Adrenal gland (tissue), 12 donors: ENCODE data around the gene CYB561. TPM values are rescaled to one million over a fixed set of nuclear protein-coding genes. Genes with fewer than 3 reads are reported as not detected.

Source experiments
- DNase-seq, 7 donors: peaks; one replicate each; pipeline ENCODE4 v3.0.0-alpha.2; 2019 to 2020
- H3K27ac ChIP-seq, 5 donors: fragments of 200-600 bp; sonication (generic) in 4 of 5; 1 replicate in 3 of 5; 2 replicates in 2 of 5; pipeline versions ENCODE4 v1.5.1 to v1.8.0; 2016 to 2020; ENCODE audit warnings: mild to moderate bottlenecking in 1 of 5
- H3K27me3 ChIP-seq: fragments of 200-600 bp; 2 replicates; pipeline ENCODE4 v1.8.0; 2021
- H3K36me3 ChIP-seq, 2 donors: fragments of 200-600 bp; replicated peaks in 1 of 2; 1 replicate in 1 of 2; 2 replicates in 1 of 2; pipeline versions ENCODE4 v1.5.1 to v1.8.0; 2018 to 2022
- H3K4me1 ChIP-seq, 2 donors: fragments of 200-600 bp; replicated peaks in 1 of 2; 1 replicate in 1 of 2; 2 replicates in 1 of 2; pipeline versions ENCODE4 v1.5.1 to v1.8.0; 2018 to 2021
- H3K4me3 ChIP-seq, 4 donors: fragments of 200-600 bp; sonication (generic) in 3 of 4; one replicate each; pipeline ENCODE4 v1.5.1; 2016 to 2018
- H3K9me3 ChIP-seq, 3 donors: fragments of 200-600 bp; sonication (generic) in 1 of 3; replicated peaks in 1 of 3; 1 replicate in 2 of 3; 2 replicates in 1 of 3; pipeline versions ENCODE4 v1.5.1 to v1.8.0; 2016 to 2021
- POLR2A ChIP-seq, 2 donors: fragments of 450-650 bp; IDR thresholded peaks; one replicate each; pipeline ENCODE4 v1.6.1; 2017; ENCODE audit warnings: antibody characterized with exemption in 2 of 2, mild to moderate bottlenecking in 2 of 2, moderate library complexity in 1 of 2
- WGBS, 4 donors: extraction: QIAGEN DNeasy Blood & Tissue Kit in 2 of 4; methylation state at CpG; one replicate each; pipeline versions ENCODE4 v1.1.5 to v1.1.7; 2013 to 2017; 5-methylcytosine and 5-hydroxymethylcytosine counted together
- intact Hi-C, 2 donors: fragments of 100-400 bp; cut with DNase I; formaldehyde crosslinking; loops; one replicate each; pipeline versions ENCODE4 v1.14.1 to v1.15.0; 2022 to 2023
- polyA plus RNA-seq, 3 donors: library from polyadenylated mRNA; stranded (reverse); fragments of 200-250 nt in 2 of 3; fragments of 350-450 nt in 1 of 3; fragmentation: Illumina TruSeq in 1 of 3; extraction: RNeasy Lipid Tissue Mini Kit (QIAGEN cat#74804) in 1 of 3; gene quantifications; one replicate each; pipeline ENCODE4 v1.2.3, GENCODE V29; 2013 to 2014
- total RNA-seq, 9 donors: library from RNA; depleted of rRNA in 4 of 9; stranded (reverse); fragments of >200 nt in 4 of 9; fragments of 120-200 nt in 1 of 9; fragmentation: NEBNext Ultra II Directional in 1 of 9; extraction: Animal tissue kit (Norgen Biotek cat#: 25700) in 1 of 9; gene quantifications; one replicate each; pipeline versions ENCODE4 v1.1.0 to v1.2.4, GENCODE V29; 2013 to 2023
- TF ChIP-seq, protein P1 (sequence below), 6 experiments: fragments of 450-650 bp in 4 of 6; fragments of 200-600 bp in 2 of 6; sonication (generic) in 1 of 6; IDR thresholded peaks; 1 replicate in 5 of 6; 2 replicates in 1 of 6; pipeline versions ENCODE4 v1.5.1 to v1.8.0; 2016 to 2021; ENCODE audit warnings: antibody characterized with exemption in 6 of 6, mild to moderate bottlenecking in 2 of 6, moderate library complexity in 1 of 6
- donor health status: healthy with polysubstance abuse.
- donor health status: Bipolar disorder and iron deficiency.
- donor health status: DM: yes; HTN: yes; CAD: no.
- donor health status: DM: no; HTN: no; CAD: no.
- donor health status: DM: no; HTN: no; CAD: no.
- donor health status: DM: yes; HTN: yes; CAD: no.

The CYB561 gene
- total and polyA plus RNA-seq, 12 donors: 14.3 to 195 (median 68.4) TPM

DNA sequence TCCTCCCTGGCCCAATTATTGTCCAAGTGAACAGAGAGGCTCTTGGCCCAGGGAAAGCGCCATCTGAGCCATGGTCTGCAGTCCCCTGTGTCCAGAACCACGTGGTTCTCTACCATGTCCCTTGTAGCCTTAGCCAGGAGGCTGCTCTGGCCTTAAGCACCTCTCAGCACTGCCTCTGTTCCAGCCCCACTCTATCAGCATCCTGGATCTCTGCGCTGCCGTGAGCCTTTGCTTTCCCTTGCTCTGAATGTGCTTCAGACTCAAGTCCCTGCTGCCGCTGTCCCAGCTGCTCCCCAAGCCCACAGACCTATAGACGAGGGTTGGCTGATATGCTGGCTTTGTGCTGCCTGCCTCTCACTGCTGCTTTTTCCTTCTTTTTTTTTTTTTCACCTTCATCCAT, 33.9 kb downstream of the CYB561 start:
- no peaks in the 10 kb centered on the region for H3K9me3 ChIP-seq
- intact Hi-C loops: loop anchor here in 1 of 2 donors (10.0 kb wide), 1 partner anchor 707 kb away; no protein-coding TSS in a partner anchor
- DNase-seq: no peak
- H3K27ac ChIP-seq: no peak overlapping the region
- no peaks in the 10 kb centered on the region for H3K27me3 ChIP-seq
- no peaks in the 10 kb centered on the region for H3K4me1 ChIP-seq
- 87 to 91% (median 89%) methylated on average over 6 of the region's 6 CpGs for WGBS, 4 donors
- TF ChIP-seq, protein P1, sequence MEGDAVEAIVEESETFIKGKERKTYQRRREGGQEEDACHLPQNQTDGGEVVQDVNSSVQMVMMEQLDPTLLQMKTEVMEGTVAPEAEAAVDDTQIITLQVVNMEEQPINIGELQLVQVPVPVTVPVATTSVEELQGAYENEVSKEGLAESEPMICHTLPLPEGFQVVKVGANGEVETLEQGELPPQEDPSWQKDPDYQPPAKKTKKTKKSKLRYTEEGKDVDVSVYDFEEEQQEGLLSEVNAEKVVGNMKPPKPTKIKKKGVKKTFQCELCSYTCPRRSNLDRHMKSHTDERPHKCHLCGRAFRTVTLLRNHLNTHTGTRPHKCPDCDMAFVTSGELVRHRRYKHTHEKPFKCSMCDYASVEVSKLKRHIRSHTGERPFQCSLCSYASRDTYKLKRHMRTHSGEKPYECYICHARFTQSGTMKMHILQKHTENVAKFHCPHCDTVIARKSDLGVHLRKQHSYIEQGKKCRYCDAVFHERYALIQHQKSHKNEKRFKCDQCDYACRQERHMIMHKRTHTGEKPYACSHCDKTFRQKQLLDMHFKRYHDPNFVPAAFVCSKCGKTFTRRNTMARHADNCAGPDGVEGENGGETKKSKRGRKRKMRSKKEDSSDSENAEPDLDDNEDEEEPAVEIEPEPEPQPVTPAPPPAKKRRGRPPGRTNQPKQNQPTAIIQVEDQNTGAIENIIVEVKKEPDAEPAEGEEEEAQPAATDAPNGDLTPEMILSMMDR (IDR thresholded peaks at IDR 0.05): no peak
- no peak for TF ChIP-seq POLR2A (IDR thresholded peaks at IDR 0.05)
- H3K36me3 ChIP-seq: peaks cover 0 to 7% of the 10 kb centered on the region in 2 donors
- H3K4me3 ChIP-seq: no peak overlapping the region

DNA sequence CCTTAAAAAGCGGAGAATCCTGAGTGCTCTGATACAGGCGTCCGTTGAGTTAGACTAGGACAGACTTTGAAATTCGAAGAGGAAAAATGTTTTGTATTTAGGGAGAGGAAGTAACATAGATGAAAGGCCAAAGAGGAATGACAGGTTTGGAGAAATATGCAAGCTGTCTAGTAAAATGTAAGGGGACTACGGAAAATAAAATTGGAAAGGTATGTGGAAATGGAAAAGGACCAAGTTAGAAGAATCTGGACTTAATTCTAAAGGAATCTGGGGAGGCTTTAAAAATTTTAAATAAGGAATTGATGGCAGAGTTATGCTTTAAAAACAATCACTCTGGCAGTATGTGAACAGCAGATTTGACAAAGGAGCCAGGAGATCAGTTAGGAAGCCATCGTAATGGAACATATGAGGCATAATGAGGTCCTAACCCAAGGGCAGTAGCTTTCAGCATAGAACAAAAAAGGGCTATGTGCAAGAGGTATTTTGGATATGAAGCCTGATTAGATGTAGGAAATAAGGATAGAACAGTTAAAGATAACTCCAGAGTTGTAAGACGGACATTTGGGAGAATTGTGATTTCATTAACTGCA, 38.3 kb downstream of the CYB561 start:
- Histone ChIP-seq H3K36me3 (peaks cover 0 to 7% of the 10 kb centered on the region in 2 donors), H3K4me1 (no peaks in the 10 kb centered on the region), H3K4me3 (no peak overlapping the region), H3K9me3 (no peaks in the 10 kb centered on the region), H3K27me3 (no peaks in the 10 kb centered on the region), H3K27ac (no peak overlapping the region)
- DNase-seq: no peak
- WGBS, 4 donors: 83 to 88% (median 86%) methylated on average over 7 of the region's 7 CpGs
- intact Hi-C loops: loop anchor here (5.0 to 10.0 kb wide), 3 partner anchors 323 to 703 kb away; no protein-coding TSS in a partner anchor
- TF ChIP-seq, protein P1 (IDR thresholded peaks at IDR 0.05): no peak
- TF ChIP-seq POLR2A (IDR thresholded peaks at IDR 0.05): no peak

DNA sequence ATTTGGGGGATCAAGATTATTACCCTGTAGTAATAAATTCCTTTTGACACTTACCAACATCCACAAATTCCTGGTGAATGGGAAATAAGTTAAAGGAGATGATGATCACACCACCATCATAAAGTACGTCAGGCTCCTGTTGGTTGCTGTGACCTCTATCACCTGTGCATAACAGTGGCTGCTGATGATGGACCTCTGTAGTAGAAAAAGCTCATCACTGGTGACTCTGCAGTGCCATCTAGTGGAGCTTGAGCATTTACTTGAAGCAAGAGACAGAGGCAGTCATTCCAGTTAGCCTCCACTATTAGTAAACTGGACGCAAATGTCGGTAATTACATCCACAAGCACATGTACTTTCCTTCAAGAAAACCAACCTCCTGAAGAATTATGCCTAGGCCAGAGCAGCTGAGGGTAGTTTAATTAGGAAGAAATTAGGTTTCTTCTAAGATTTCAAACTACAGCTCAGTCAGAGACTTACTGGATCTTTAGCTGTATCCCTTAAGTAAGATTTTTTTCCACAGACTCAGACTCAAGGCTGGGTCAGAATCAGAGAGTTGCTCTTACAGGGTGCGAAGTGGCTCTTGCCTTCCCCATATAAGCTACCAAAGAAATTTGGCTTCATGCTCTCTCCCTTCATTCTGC, 39.3 kb downstream of the CYB561 start:
- Histone ChIP-seq H3K4me1 (no peaks in the 10 kb centered on the region), H3K9me3 (no peaks in the 10 kb centered on the region), H3K27me3 (no peaks in the 10 kb centered on the region), H3K4me3 (no peak overlapping the region), H3K36me3 (no peaks in the 10 kb centered on the region), H3K27ac (no peak overlapping the region)
- peak; percentile 73 to 93 (median 78) for DNase-seq
- intact Hi-C loops: loop anchor here (5.0 to 10.0 kb wide), 3 partner anchors 322 to 702 kb away; no protein-coding TSS in a partner anchor
- 18 to 28% (median 25%) methylated on average over 4 of the region's 4 CpGs for WGBS, 4 donors
- TF ChIP-seq POLR2A (IDR thresholded peaks at IDR 0.05): no peak
- TF ChIP-seq, protein P1 (IDR thresholded peaks at IDR 0.05): peak; percentile 80 to 88 (median 88)

DNA sequence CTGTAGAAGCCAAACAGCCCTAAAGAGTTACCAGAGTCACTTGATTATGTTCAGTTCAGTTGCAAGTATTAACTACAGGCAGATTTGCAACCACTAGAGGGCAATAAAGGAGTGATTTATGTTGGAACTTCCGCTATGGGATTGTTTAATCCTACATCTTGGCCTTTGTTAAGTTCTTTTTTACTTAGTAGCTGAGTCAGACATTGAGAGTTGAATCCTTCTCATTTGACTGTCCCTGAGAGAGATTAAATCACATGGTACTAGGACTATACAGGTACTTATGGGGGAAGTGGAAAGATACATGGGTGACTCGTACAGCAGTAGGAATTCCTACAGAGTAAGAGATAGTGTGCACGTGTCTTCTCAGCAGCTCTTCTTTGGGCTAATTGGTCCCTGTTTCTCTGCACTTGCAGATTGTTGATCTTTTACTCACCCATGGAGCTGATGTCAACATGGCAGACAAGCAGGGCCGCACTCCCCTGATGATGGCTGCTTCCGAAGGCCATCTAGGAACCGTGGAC, 40.3 kb downstream of the CYB561 start:
- H3K27ac ChIP-seq: no peak overlapping the region
- no peak for DNase-seq
- TF ChIP-seq POLR2A (IDR thresholded peaks at IDR 0.05): no peak
- TF ChIP-seq, protein P1 (IDR thresholded peaks at IDR 0.05): peak; percentile 63 to 80 (median 68)
- H3K4me3 ChIP-seq: no peak overlapping the region
- no peaks in the 10 kb centered on the region for H3K27me3 ChIP-seq
- no peaks in the 10 kb centered on the region for H3K36me3 ChIP-seq
- H3K9me3 ChIP-seq: no peaks in the 10 kb centered on the region
- WGBS, 4 donors: 71 to 76% (median 74%) methylated on average over 6 of the region's 6 CpGs
- intact Hi-C loops: loop anchor here (5.0 to 10.0 kb wide), 3 partner anchors 321 to 701 kb away; no protein-coding TSS in a partner anchor
- H3K4me1 ChIP-seq: no peaks in the 10 kb centered on the region
